Endothelial cell of umbilical vein (primary cell): ENCODE data around the gene TKFC. TPM values are rescaled to one million over a fixed set of nuclear protein-coding genes. Genes with fewer than 3 reads are reported as not detected.

ENCODE experiments used
- BruUV-seq: library from RNA; stranded (reverse); fragments of 400-500 nt; replicated peaks from 2 replicates; lab custom pipeline; 2021; lab: Mats Ljungman, UMichigan
- CTCF ChIA-PET: fragments of 300-600, 350-600 bp; sonication (Branson Sonifier 250); formaldehyde crosslinking; loops from one replicate; lab custom pipeline; 2021; ENCODE audit warnings: antibody characterized with exemption, inconsistent platforms; lab: Charles Lee
- POLR2A ChIA-PET: fragments of 300-600, 350-600 bp; sonication (Branson Sonifier 250); formaldehyde crosslinking; loops from one replicate; lab custom pipeline; 2021; ENCODE audit warnings: antibody characterized with exemption, inconsistent platforms; lab: Charles Lee
- DNase-seq: peaks from one replicate; pipeline ENCODE4 v3.0.0-alpha.2; 2011; ENCODE audit warnings: low read depth, low spot score
- FAIRE-seq: peaks from 2 replicates; lab custom pipeline; 2011; peaks lifted over from hg19 to GRCh38; lab: Jason Lieb, UNC
- H2AFZ ChIP-seq: 2 replicates; pipeline ENCODE4 v1.6.0; 2012; ENCODE audit warnings: low read depth, low read length, control low read depth, inconsistent platforms
- H3K27ac ChIP-seq: 2 replicates; pipeline ENCODE4 v1.5.1; 2011; ENCODE audit warnings: low read depth, mild to moderate bottlenecking, control low read depth, low read length, moderate library complexity; ENCODE audit not compliant: insufficient read depth
- H3K27me3 ChIP-seq, 2 experiments: 2 replicates each; pipeline versions ENCODE4 v1.6.0 to v1.6.1; 2011; ENCODE audit warnings: low read length in 2 of 2, mixed read lengths in 1 of 2; ENCODE audit not compliant: control insufficient read depth in 2 of 2, insufficient read depth in 2 of 2
- H3K36me3 ChIP-seq, 2 experiments: 2 replicates in 1 of 2; 3 replicates in 1 of 2; pipeline ENCODE4 v1.5.1; 2011; ENCODE audit warnings: low read length in 2 of 2, mild to moderate bottlenecking in 1 of 2, moderate library complexity in 1 of 2; ENCODE audit not compliant: control insufficient read depth in 2 of 2, insufficient read depth in 2 of 2; ENCODE audit errors: extremely low read depth in 1 of 2
- H3K4me1 ChIP-seq: 3 replicates; pipeline ENCODE4 v1.5.1; 2011; ENCODE audit warnings: mild to moderate bottlenecking, low read length; ENCODE audit not compliant: control insufficient read depth, insufficient read depth; ENCODE audit errors: extremely low read depth
- H3K4me2 ChIP-seq: 2 replicates; pipeline ENCODE4 v1.6.1; 2011; ENCODE audit warnings: low read length, control low read depth, mixed read lengths; ENCODE audit not compliant: insufficient read depth
- H3K4me3 ChIP-seq, 3 experiments: fragments of 200-600 bp in 1 of 3; sonication (generic), shearing (Covaris generic) in 1 of 3; replicated peaks in 1 of 3; 2 replicates each; pipeline ENCODE4 v1.5.1; 2011 to 2016; ENCODE audit warnings: control low read depth in 3 of 3, low read length in 3 of 3, mild to moderate bottlenecking in 2 of 3, inconsistent platforms in 1 of 3, low read depth in 1 of 3, moderate library complexity in 1 of 3; ENCODE audit not compliant: insufficient read depth in 1 of 3
- H3K79me2 ChIP-seq: 2 replicates; pipeline ENCODE4 v1.6.0; 2012; ENCODE audit warnings: low read length, inconsistent platforms; ENCODE audit not compliant: control insufficient read depth, insufficient read depth
- H3K9ac ChIP-seq: replicated peaks from 2 replicates; pipeline ENCODE3; 2011; ENCODE audit warnings: low read length, control low read depth; ENCODE audit not compliant: insufficient read depth; ENCODE audit errors: extremely low read depth
- H3K9me1 ChIP-seq: replicated peaks from 3 replicates; pipeline ENCODE4 v1.6.0; 2011; ENCODE audit warnings: mild to moderate bottlenecking, low read length; ENCODE audit not compliant: control insufficient read depth, insufficient read depth; ENCODE audit errors: extremely low read depth
- H3K9me3 ChIP-seq: replicated peaks from 2 replicates; pipeline ENCODE4 v1.5.1; 2012; ENCODE audit warnings: low read length, inconsistent platforms; ENCODE audit not compliant: control insufficient read depth, insufficient read depth
- H4K20me1 ChIP-seq: replicated peaks from 2 replicates; pipeline ENCODE3; 2011; ENCODE audit warnings: mild to moderate bottlenecking, low read length; ENCODE audit not compliant: control insufficient read depth, insufficient read depth; ENCODE audit errors: extremely low read depth
- CTCF ChIP-seq, 2 donors: IDR thresholded peaks; 1 replicate in 1 of 2; 2 replicates in 1 of 2; pipeline ENCODE4 v1.5.1; 2011; ENCODE audit warnings: low read length in 2 of 2, mild to moderate bottlenecking in 2 of 2, moderate library complexity in 2 of 2, control low read depth in 1 of 2, inconsistent platforms in 1 of 2, low read depth in 1 of 2; ENCODE audit not compliant: insufficient read depth in 1 of 2; ENCODE audit errors: extremely low read depth in 1 of 2
- EZH2 ChIP-seq: IDR thresholded peaks from 2 replicates; pipeline ENCODE4 v1.6.1; 2012; ENCODE audit warnings: borderline replicate concordance, low read depth, mild to moderate bottlenecking, moderate library complexity, low read length, inconsistent platforms; ENCODE audit not compliant: severe bottlenecking
- FOS ChIP-seq: IDR thresholded peaks from 2 replicates; pipeline ENCODE4 v1.6.1; 2011; ENCODE audit warnings: mild to moderate bottlenecking, low read length, moderate library complexity, borderline replicate concordance; ENCODE audit not compliant: insufficient read depth
- GATA2 ChIP-seq: IDR thresholded peaks from 2 replicates; pipeline ENCODE4 v1.7.0; 2011; ENCODE audit warnings: low read depth, mild to moderate bottlenecking, moderate library complexity, mixed read lengths, low read length; ENCODE audit not compliant: insufficient read length, insufficient read depth
- JUN ChIP-seq: IDR thresholded peaks from 2 replicates; pipeline ENCODE4 v1.6.1; 2011; ENCODE audit warnings: borderline replicate concordance, low read depth; ENCODE audit not compliant: insufficient read length, insufficient read depth
- MAX ChIP-seq: IDR thresholded peaks from 2 replicates; pipeline ENCODE4 v1.6.1; 2011; ENCODE audit not compliant: insufficient read depth, insufficient read length
- MYC ChIP-seq: IDR thresholded peaks from one replicate; pipeline ENCODE4 v1.6.1; 2011; ENCODE audit warnings: mild to moderate bottlenecking, low read depth, low read length
- POLR2A ChIP-seq: IDR thresholded peaks from 2 replicates; pipeline ENCODE4 v1.6.1; 2012; ENCODE audit warnings: low read depth, mild to moderate bottlenecking, control low read depth, low read length
- POLR2AphosphoS5 ChIP-seq: IDR thresholded peaks from 2 replicates; pipeline ENCODE4 v1.6.1; 2012; ENCODE audit warnings: low read depth, mild to moderate bottlenecking, control low read depth, low read length, moderate library complexity; ENCODE audit not compliant: insufficient read depth
- dilution Hi-C: fragments of 300-500 bp; cut with MboI; formaldehyde crosslinking; loops from one replicate; pipeline ENCODE4 v1.15.0; 2019; ENCODE audit warnings: low sequenced_read_pairs; ENCODE audit not compliant: extremely low pct_ligation_motif_present
- intact Hi-C: fragments of 100-400 bp; cut with micrococcal nuclease; formaldehyde crosslinking; loops from one replicate; pipeline ENCODE4 v1.10.0; 2022
- polyA plus RNA-seq, 4 experiments: library from polyadenylated mRNA; depleted of rRNA in 3 of 4; stranded (reverse) in 3 of 4; unstranded in 1 of 4; fragments of >200 nt; gene quantifications; 2 replicates each; pipeline versions ENCODE4 v1.2.1 to v1.2.3, GENCODE V29; 2011 to 2012; ENCODE audit warnings: missing spikeins in 1 of 4
- total RNA-seq: library from RNA; stranded (reverse); gene quantifications from 2 replicates; pipeline ENCODE4 v1.2.3, GENCODE V29; 2021

The TKFC gene
- total and polyA plus RNA-seq, 2 donors (not counting 3 experiments of a cell fraction or from before 2014, with no cell fraction given), result 30.8 to 31.7 TPM

- ChIA-PET POLR2A (no interaction called here), CTCF (interaction anchor here (0.6 to 2.4 kb wide), 4 partner anchors 9 to 90 kb away, joined by 3 to 17 read pairs (median 3); no protein-coding TSS in a partner anchor)
- DNase-seq (no peak), FAIRE-seq (no peak)
- Histone ChIP-seq H3K4me1 (peaks cover 14% of the 10 kb centered on the region), H3K9ac (no peak overlapping the region), H2AFZ (no peak overlapping the region), H3K4me2 (no peak overlapping the region), H3K27me3 (no peaks in the 10 kb centered on the region), H3K27ac (no peak overlapping the region), H3K36me3 (peaks cover 0 to 7% of the 10 kb centered on the region in 2 experiments), H4K20me1 (no peaks in the 10 kb centered on the region), H3K4me3 (no peak overlapping the region), H3K9me1 (no peaks in the 10 kb centered on the region), H3K9me3 (no peaks in the 10 kb centered on the region), H3K79me2 (no peaks in the 10 kb centered on the region)
- BruUV-seq, result no TSS peak
- intact Hi-C loops (no loop called here), dilution Hi-C loops (no loop called here)
- TF ChIP-seq GATA2 (no peak), FOS (no peak), MYC (no peak), POLR2AphosphoS5 (no peak), MAX (no peak)
These were observed 12.2 kb downstream of the TKFC start for GRCh38 chr11:61345170-61345610.

GRCh38 chr11:61345954-61346843 lies 13.2 kb downstream of the TKFC start:
- FAIRE-seq (no peak), DNase-seq (no peak)
- Histone ChIP-seq H4K20me1 (no peaks in the 10 kb centered on the region), H3K9me3 (no peaks in the 10 kb centered on the region), H3K79me2 (no peaks in the 10 kb centered on the region), H3K27me3 (no peaks in the 10 kb centered on the region), H3K9me1 (no peaks in the 10 kb centered on the region), H2AFZ (no peak overlapping the region), H3K36me3 (peaks cover 0 to 11% of the 10 kb centered on the region in 2 experiments), H3K9ac (no peak overlapping the region), H3K27ac (no peak overlapping the region), H3K4me3 (no peak overlapping the region), H3K4me2 (no peak overlapping the region), H3K4me1 (peaks cover 14% of the 10 kb centered on the region)
- no TSS peak for BruUV-seq
- intact Hi-C loops (no loop called here), dilution Hi-C loops (no loop called here)
- TF ChIP-seq GATA2 (no peak), POLR2A (no peak), MAX (no peak), JUN (no peak), MYC (no peak), CTCF (IDR thresholded peaks at IDR 0.05; ENCODE audit: extremely low read depth in 1 of 2, insufficient read depth in 1 of 2, low read depth in 1 of 2, low read length in 2 of 2) (no peak), FOS (no peak), POLR2AphosphoS5 (no peak), EZH2 (no peak)
- ChIA-PET POLR2A (no interaction called here), CTCF (interaction anchor here (0.6 to 2.4 kb wide), 4 partner anchors 10 to 89 kb away, joined by 3 to 17 read pairs (median 3); no protein-coding TSS in a partner anchor)
